GM18858 (cell line): Measurements from ENCODE around the gene CARS1.
A peak's percentile ranks its signal among the peaks of the same experiment; 100 is the strongest.
"Not testable (repeated sequence)": the region's sequence is repeated elsewhere in the genome, so short reads cannot be mapped to it uniquely, and the experiment has no call there.

Source experiments
- ATAC-seq: cut with Tn5 transposase; IDR thresholded peaks from one replicate; pipeline ENCODE4 v1.9.1; 2021; ENCODE audit not compliant: unreplicated experiment

The CARS1 gene

GRCh38 chr11:3063876-3064275 lies 6.7 kb upstream of the CARS1 start:
- ATAC-seq: not testable (repeated sequence)

- ATAC-seq: not testable (repeated sequence)
Measured at GRCh38 chr11:3063432-3063831, 6.2 kb upstream of the CARS1 start.

GRCh38 chr11:3060436-3061025 lies 3.3 kb upstream of the CARS1 start:
- ATAC-seq: no peak

- no peak for ATAC-seq
Measured at GRCh38 chr11:3058753-3059664, 1.8 kb upstream of the CARS1 start.

GRCh38 chr11:3056296-3057068 lies 741 bp downstream of the CARS1 start:
- ATAC-seq: no peak

GRCh38 chr11:3055891-3056290 lies 1.3 kb downstream of the CARS1 start:
- ATAC-seq: no peak

GRCh38 chr11:3052567-3052966 lies 4.7 kb downstream of the CARS1 start:
- ATAC-seq: no peak

- ATAC-seq: no peak
Measured at GRCh38 chr11:3052109-3052479, 5.1 kb downstream of the CARS1 start.

GRCh38 chr11:3051196-3052108 lies 5.8 kb downstream of the CARS1 start:
- ATAC-seq: no peak

- no peak for ATAC-seq
Measured at GRCh38 chr11:3050386-3051195, 6.6 kb downstream of the CARS1 start.

GRCh38 chr11:3049430-3050243 lies 7.6 kb downstream of the CARS1 start:
- ATAC-seq: peak; percentile 93

GRCh38 chr11:3047637-3048036 lies 9.6 kb downstream of the CARS1 start:
- no peak for ATAC-seq

- ATAC-seq: no peak
Measured at GRCh38 chr11:3046641-3047040, 10.6 kb downstream of the CARS1 start.

- ATAC-seq: no peak
Measured at GRCh38 chr11:3046190-3046589, 11.0 kb downstream of the CARS1 start.

- no peak for ATAC-seq
Measured at GRCh38 chr11:3044915-3045314, 12.3 kb downstream of the CARS1 start.

GRCh38 chr11:3044004-3044403 lies 13.2 kb downstream of the CARS1 start:
- ATAC-seq: no peak

- no peak for ATAC-seq
Measured at GRCh38 chr11:3043315-3043871, 13.8 kb downstream of the CARS1 start.

GRCh38 chr11:3042496-3043314 lies 14.5 kb downstream of the CARS1 start:
- ATAC-seq: no peak
